ENCODE measurements around the gene PSMD1. TPM values are rescaled to one million over a fixed set of nuclear protein-coding genes. Genes with fewer than 3 reads are reported as not detected.
A peak's percentile ranks its signal among the peaks of the same experiment; 100 is the strongest.

Gene PSMD1
- total and polyA plus RNA-seq, 2 of the 8 experiments (the other 6 are each of a cell fraction or from before 2014, with no cell fraction given): 179 to 272 TPM

DNA sequence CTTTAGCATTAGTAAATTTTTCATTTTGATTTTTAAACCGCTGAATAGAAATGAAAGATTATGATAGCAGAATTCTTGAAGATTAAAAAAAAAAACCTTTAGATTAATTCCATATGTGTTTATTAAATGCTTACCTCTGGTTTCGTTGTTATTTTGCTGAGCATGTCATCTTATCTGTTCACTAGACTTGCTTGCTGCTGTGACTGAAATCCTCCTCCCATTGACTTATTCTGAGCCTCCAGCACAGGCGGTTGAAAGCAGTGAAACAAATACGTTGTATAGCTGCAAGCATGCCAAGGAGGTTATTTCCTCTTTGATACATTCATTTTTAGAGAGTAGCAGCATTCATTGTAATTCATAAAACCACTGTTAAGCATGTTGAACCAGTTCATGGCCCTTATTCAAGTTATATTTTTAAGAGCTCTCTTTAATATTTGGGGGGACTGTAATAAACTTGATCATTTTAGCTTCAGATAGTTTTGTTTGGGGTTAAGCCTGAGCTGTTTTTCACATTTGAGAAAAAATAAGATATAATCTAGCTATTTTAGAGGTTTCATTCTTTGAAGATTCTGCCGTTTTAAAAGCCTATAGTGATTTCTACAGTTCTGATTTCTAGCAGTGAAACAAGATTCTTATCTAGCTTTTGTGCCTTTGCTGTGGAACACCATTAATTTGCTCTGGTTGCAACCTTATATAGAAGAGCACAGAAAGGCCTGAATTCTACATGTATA, 68.3 kb downstream of the PSMD1 start, which contains the start of gene HTR2B:
Gene HTR2B, minus strand, starts transcription at position 205 of the 731 bp plus-strand sequence. CDS start 1,278 bp downstream, outside the sequence.
- Histone ChIP-seq H3K23ac (ENCODE audit: insufficient read length) (no peak within 1 kb of the TSS), H3K4me2 (ENCODE audit: insufficient read depth in 1 of 2, low read depth in 2 of 2, low read length in 2 of 2) (no peak within 1 kb of the TSS; a peak in 1 of 4 replicates)
- CTCF ChIA-PET (ENCODE audit: partially characterized antibody): interaction anchor here (0.6 to 1.5 kb wide), 3 partner anchors 24 to 172 kb away, joined by 3 to 6 read pairs (median 3); no protein-coding TSS in a partner anchor

More for the DNA sequence above, 68.3 kb downstream of the PSMD1 start, which contains the start of gene HTR2B:
- no peaks in the 10 kb centered on the region for H3K36me3 ChIP-seq (ENCODE audit: control insufficient read depth in 2 of 4, insufficient read depth in 4 of 4, low read length in 3 of 4)
- H4K5ac ChIP-seq (ENCODE audit: insufficient read length, low read depth, low read length): no peak within 1 kb of the TSS
- H2AK5ac ChIP-seq (ENCODE audit: low read depth, low read length): no peak within 1 kb of the TSS
- no peak within 1 kb of the TSS for H3K14ac ChIP-seq (ENCODE audit: insufficient read length)
- no peak within 1 kb of the TSS for H3K4ac ChIP-seq (replicated peaks; ENCODE audit: insufficient read length, low read depth, low read length)
- POLR2A ChIA-PET (ENCODE audit: partially characterized antibody): interaction anchor here (1.7 to 1.9 kb wide), 2 partner anchors 10 to 333 kb away, joined by 4 to 5 read pairs; no protein-coding TSS in a partner anchor
- H4K20me1 ChIP-seq (replicated peaks in 1 of 2; ENCODE audit: control insufficient read depth in 1 of 2, insufficient read depth in 2 of 2, low read length in 2 of 2): peaks cover 0 to 1% of the 10 kb centered on the region in 2 experiments
- H2AFZ ChIP-seq (ENCODE audit: low read length): no peak within 1 kb of the TSS
- FAIRE-seq (peak; percentile 66), DNase-seq (ENCODE audit: low read depth in 1 of 2, low spot score in 2 of 2) (no peak)
- no peak within 1 kb of the TSS for H2BK12ac ChIP-seq (ENCODE audit: low read depth, low read length)
- 84% methylated on average over 5 of the region's 5 CpGs; no CpG with 5 or more reads in 1 of the 2 experiments for WGBS, 2 experiments (ENCODE audit: extremely low coverage in 1 of 2, insufficient coverage in 1 of 2, insufficient read length in 1 of 2, insufficient replicate concordance in 2 of 2, low coverage in 1 of 2, low lambda C conversion rate in 2 of 2, missing lambda C conversion rate in 1 of 2)
- no peak within 1 kb of the TSS for H2BK20ac ChIP-seq (ENCODE audit: low read length)
- TF ChIP-seq SIN3A (conservative IDR thresholded peaks at IDR 0.05 in 1 of 2, IDR thresholded peaks at IDR 0.05 in 1 of 2; ENCODE audit: low read depth in 1 of 2, low read length in 2 of 2) (no peak), NRF1 (IDR thresholded peaks at IDR 0.05; ENCODE audit: low read depth, low read length) (no peak), KDM1A (IDR thresholded peaks at IDR 0.05; ENCODE audit: borderline replicate concordance, low read length) (no peak)
- no peak within 1 kb of the TSS for H2BK120ac ChIP-seq (replicated peaks; ENCODE audit: low read depth, low read length)
- H3K56ac ChIP-seq (replicated peaks; ENCODE audit: insufficient read length, low read depth, low read length): no peak within 1 kb of the TSS
- no peak within 1 kb of the TSS for H2BK15ac ChIP-seq (ENCODE audit: low read length)
- no peaks in the 10 kb centered on the region for H3K79me1 ChIP-seq (ENCODE audit: low read depth, low read length)
- no peak within 1 kb of the TSS for H3K4me3 ChIP-seq (ENCODE audit: extremely low read depth in 1 of 4, insufficient read depth in 2 of 4, low read depth in 3 of 4, low read length in 4 of 4)
- H4K8ac ChIP-seq (ENCODE audit: extremely low read depth, insufficient read depth, low read length): no peak within 1 kb of the TSS
- no peaks in the 10 kb centered on the region for H3K79me2 ChIP-seq (ENCODE audit: control insufficient read depth in 1 of 2, insufficient read depth in 2 of 2, low read length in 2 of 2)
- H3K23me2 ChIP-seq (ENCODE audit: low read depth, low read length): no peaks in the 10 kb centered on the region
- no peak within 1 kb of the TSS for H3K27ac ChIP-seq (ENCODE audit: low read depth, low read length)
- no peak within 1 kb of the TSS for H2BK5ac ChIP-seq (ENCODE audit: low read depth, low read length)
- H3K27me3 ChIP-seq (replicated peaks in 1 of 4; ENCODE audit: control insufficient read depth in 3 of 4, extremely low read depth in 1 of 4, insufficient read depth in 3 of 4, low read length in 3 of 4): no peaks in the 10 kb centered on the region
- no peak within 1 kb of the TSS for H4K91ac ChIP-seq (replicated peaks; ENCODE audit: insufficient read length, low read length)
- no peak within 1 kb of the TSS for H3K18ac ChIP-seq (ENCODE audit: extremely low read depth, low read length)
- no peak within 1 kb of the TSS for H3K9ac ChIP-seq (replicated peaks in 1 of 4; ENCODE audit: extremely low read depth in 1 of 4, low read depth in 3 of 4, low read length in 3 of 4)
- peaks cover 0 to 11% (median 5%) of the 10 kb centered on the region in 4 experiments; a peak in 3 of 7 replicates for H3K4me1 ChIP-seq (replicated peaks in 1 of 4; ENCODE audit: control insufficient read depth in 3 of 4, insufficient read depth in 4 of 4, low read length in 3 of 4)
- no peaks in the 10 kb centered on the region for H3K9me3 ChIP-seq (ENCODE audit: insufficient read depth in 2 of 2, low read depth in 1 of 2, low read length in 1 of 2)
